ENCODE measurements around the gene SFMBT2. TPM values are rescaled to one million over a fixed set of nuclear protein-coding genes. Genes with fewer than 3 reads are reported as not detected.

Gene SFMBT2
- total and polyA plus RNA-seq, 8 donors: 4.1 to 12.6 (median 5.2) TPM

DNA sequence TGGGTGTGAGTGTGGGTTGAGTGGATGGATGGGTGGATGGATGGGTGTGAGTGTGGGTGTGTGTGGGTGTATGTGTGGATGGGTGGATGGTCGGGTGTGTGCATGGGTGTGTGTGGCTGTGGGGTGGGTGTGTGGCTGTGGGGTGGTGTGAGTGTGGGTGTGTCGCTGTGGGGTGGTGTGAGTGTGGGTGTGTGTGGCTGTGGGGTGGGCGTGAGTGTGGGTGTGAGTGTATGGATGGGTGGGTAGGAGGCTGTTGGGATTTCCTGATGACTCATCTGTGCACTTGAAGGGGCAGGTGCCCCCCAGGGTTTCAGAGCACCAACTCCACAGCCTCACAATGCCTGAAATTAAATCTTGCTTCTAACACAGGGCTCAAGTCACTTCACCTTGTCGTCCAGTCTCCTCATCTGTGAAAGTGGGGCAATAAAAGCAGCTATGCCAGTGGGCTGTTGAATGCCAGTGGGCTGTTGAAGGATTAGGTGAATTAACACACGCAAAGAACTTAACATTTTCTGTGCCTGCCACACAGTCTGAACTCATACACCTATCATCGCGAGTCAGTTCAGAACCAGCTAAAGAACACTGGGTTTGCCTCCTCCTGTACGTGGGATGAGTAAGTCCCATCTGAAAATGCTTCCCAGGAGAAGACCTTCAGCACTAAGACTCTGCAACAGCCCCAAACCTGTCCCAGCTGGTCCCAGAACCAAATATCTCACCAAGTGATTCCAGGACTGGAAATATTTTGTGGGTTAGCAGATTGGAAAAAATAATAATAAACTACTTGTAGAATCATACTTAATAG lies 32.0 kb downstream of the SFMBT2 start:
- ATAC-seq (no peak), DNase-seq (no peak)
- no peak overlapping the region for H3K4me3 ChIP-seq
- TF ChIP-seq, protein P1, sequence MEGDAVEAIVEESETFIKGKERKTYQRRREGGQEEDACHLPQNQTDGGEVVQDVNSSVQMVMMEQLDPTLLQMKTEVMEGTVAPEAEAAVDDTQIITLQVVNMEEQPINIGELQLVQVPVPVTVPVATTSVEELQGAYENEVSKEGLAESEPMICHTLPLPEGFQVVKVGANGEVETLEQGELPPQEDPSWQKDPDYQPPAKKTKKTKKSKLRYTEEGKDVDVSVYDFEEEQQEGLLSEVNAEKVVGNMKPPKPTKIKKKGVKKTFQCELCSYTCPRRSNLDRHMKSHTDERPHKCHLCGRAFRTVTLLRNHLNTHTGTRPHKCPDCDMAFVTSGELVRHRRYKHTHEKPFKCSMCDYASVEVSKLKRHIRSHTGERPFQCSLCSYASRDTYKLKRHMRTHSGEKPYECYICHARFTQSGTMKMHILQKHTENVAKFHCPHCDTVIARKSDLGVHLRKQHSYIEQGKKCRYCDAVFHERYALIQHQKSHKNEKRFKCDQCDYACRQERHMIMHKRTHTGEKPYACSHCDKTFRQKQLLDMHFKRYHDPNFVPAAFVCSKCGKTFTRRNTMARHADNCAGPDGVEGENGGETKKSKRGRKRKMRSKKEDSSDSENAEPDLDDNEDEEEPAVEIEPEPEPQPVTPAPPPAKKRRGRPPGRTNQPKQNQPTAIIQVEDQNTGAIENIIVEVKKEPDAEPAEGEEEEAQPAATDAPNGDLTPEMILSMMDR (IDR thresholded peaks at IDR 0.05): no peak
- no peaks in the 10 kb centered on the region for H3K27me3 ChIP-seq
- no peaks in the 10 kb centered on the region for H3K4me1 ChIP-seq
- intact Hi-C loops (cut with DNase I): no loop called here
- no peaks in the 10 kb centered on the region for H3K9me3 ChIP-seq
- H3K36me3 ChIP-seq: peaks cover 0 to 12% of the 10 kb centered on the region in 2 donors
- H3K27ac ChIP-seq: no peak overlapping the region

DNA sequence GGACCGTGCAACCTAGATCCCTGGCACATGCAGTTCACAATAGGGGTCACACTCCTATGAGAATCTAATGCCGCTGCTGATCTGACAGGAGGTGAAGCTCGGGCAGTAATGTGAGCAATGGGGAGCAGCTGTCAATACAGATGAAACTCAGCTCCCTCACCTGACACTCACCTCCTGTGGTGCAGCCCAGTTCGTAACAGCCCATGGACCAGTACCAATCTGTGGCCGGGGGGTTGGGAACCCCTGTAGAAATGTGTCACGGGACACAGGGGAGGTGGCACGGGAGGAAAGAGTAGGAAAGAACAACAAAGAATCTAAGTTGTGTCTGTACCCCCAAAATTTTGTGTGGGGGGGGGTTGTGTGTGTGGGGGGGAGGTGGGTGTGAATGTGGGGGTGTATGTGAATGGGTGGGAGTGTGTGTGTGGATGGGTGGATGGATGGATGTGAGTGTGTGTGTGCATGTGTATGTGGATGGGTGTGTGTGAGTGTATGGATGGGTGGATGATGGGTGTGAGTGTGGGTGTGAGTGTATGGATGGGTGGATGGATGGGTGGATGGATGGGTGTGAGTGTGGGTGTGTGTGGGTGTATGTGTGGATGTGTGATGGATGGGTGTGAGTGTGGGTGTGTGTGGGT lies 33.1 kb downstream of the SFMBT2 start:
- no peaks in the 10 kb centered on the region for H3K9me3 ChIP-seq
- no peaks in the 10 kb centered on the region for H3K27me3 ChIP-seq
- no peak for ATAC-seq
- no peak overlapping the region for H3K4me3 ChIP-seq
- TF ChIP-seq, protein P1 (IDR thresholded peaks at IDR 0.05): no peak
- peaks cover 0 to 19% of the 10 kb centered on the region in 2 donors for H3K36me3 ChIP-seq
- intact Hi-C loops (cut with DNase I): no loop called here
- no peaks in the 10 kb centered on the region for H3K4me1 ChIP-seq
- DNase-seq: no peak
- no peak overlapping the region for H3K27ac ChIP-seq

DNA sequence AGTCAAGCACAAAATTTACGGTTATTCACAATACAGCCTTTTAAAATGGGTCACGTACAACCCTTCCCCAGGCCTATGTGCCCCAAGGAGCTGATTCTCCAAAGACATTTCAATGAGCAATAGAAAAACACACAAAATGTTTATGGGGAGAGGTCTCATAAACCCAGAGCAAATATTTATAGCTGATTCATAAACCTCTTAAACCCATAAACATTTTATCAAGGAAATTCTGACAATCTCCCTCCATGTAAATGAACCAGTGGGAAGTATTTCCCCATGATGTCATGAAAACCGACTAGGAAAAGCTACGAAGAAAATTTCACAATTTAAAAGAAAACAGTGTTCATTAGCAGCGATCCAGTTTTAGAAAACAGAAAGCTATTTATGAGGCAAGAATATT lies 36.0 kb downstream of the SFMBT2 start:
- intact Hi-C loops (cut with DNase I): no loop called here
- Histone ChIP-seq H3K4me3 (no peak overlapping the region), H3K27me3 (no peaks in the 10 kb centered on the region)

DNA sequence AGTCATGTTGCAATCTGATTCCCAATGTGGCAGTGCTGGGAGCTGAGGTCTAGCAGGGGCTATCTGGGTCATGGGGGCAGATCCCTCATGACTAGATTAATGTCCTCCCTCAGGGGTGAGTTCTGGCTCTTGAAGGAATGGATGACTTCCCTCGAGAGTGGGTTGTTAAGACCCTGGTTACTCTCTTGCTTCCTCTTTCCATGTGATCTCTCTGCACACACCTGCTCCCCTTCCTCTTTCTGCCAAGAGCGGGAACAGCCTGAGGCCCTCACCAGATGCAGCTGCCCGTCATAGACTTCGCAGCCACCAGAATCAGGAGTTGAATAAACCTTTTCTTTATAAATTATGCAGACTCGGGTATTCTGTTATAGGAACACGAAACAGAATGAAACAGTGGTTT lies 37.8 kb downstream of the SFMBT2 start:
- Histone ChIP-seq H3K4me1 (no peaks in the 10 kb centered on the region), H3K27me3 (no peaks in the 10 kb centered on the region), H3K4me3 (no peak overlapping the region), H3K9me3 (no peaks in the 10 kb centered on the region), H3K27ac (no peak overlapping the region), H3K36me3 (peaks cover 0 to 29% of the 10 kb centered on the region in 2 donors)
- DNase-seq (no peak), ATAC-seq (no peak)
- intact Hi-C loops (cut with DNase I): no loop called here
- TF ChIP-seq, protein P1 (IDR thresholded peaks at IDR 0.05): no peak

More for the DNA sequence above, 36.0 kb downstream of the SFMBT2 start:
- TF ChIP-seq, protein P1 (IDR thresholded peaks at IDR 0.05): no peak
- Histone ChIP-seq H3K36me3 (peaks cover 0 to 19% of the 10 kb centered on the region in 2 donors), H3K9me3 (no peaks in the 10 kb centered on the region), H3K27ac (no peak overlapping the region), H3K4me1 (no peaks in the 10 kb centered on the region)
- ATAC-seq: no peak
- no peak for DNase-seq

DNA sequence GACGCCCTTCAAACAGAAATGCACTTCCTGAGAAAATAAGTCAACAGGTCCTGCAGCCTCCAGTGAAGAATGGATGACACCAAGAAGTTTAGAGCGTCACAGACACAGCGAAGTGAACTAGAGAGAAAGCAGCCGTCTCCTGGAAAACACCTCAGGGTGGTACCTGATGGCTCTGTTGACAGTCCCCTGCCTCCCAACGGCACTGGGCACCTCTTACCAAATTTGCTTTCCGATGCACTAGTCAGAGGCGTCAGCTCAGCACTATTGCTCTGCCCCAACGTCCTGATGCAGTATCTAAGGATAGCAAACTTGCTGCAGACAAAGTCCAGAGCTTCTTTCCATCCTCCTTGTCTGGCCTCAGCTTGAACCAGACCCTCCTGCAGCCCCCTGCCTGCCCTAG lies 38.3 kb downstream of the SFMBT2 start:
- H3K4me1 ChIP-seq: no peaks in the 10 kb centered on the region
- TF ChIP-seq, protein P1 (IDR thresholded peaks at IDR 0.05): no peak
- DNase-seq (no peak), ATAC-seq (no peak)
- intact Hi-C loops (cut with DNase I): no loop called here
- no peaks in the 10 kb centered on the region for H3K9me3 ChIP-seq
- H3K27me3 ChIP-seq: no peaks in the 10 kb centered on the region
- no peak overlapping the region for H3K4me3 ChIP-seq
- peaks cover 0 to 33% of the 10 kb centered on the region in 2 donors for H3K36me3 ChIP-seq
- no peak overlapping the region for H3K27ac ChIP-seq

Measured in left lung (tissue), 10 donors.